G401 (cell line): Measurements from ENCODE around the gene SIGLEC5. TPM values are rescaled to one million over a fixed set of nuclear protein-coding genes. Genes with fewer than 3 reads are reported as not detected.
"Not testable (repeated sequence)": the region's sequence is repeated elsewhere in the genome, so short reads cannot be mapped to it uniquely, and the experiment has no call there.

Experiments
- DNase-seq: peaks from one replicate; pipeline ENCODE4 v3.0.0-alpha.2; 2015; ENCODE audit warnings: low spot score
- in situ Hi-C: cut with HindIII; loops from 2 replicates; pipeline ENCODE4 v1.10.0; 2016; ENCODE audit warnings: low sequenced_read_pairs, mixed read lengths
- total RNA-seq: library from RNA; depleted of rRNA; stranded (reverse); fragments of >200 nt; shearing (Covaris generic); gene quantifications from 2 replicates; pipeline ENCODE4 v1.2.3, GENCODE V29; 2014; rRNA removed

Gene SIGLEC5, protein sequence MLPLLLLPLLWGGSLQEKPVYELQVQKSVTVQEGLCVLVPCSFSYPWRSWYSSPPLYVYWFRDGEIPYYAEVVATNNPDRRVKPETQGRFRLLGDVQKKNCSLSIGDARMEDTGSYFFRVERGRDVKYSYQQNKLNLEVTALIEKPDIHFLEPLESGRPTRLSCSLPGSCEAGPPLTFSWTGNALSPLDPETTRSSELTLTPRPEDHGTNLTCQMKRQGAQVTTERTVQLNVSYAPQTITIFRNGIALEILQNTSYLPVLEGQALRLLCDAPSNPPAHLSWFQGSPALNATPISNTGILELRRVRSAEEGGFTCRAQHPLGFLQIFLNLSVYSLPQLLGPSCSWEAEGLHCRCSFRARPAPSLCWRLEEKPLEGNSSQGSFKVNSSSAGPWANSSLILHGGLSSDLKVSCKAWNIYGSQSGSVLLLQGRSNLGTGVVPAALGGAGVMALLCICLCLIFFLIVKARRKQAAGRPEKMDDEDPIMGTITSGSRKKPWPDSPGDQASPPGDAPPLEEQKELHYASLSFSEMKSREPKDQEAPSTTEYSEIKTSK
- total RNA-seq, result not detected in 2 replicates

DNA sequence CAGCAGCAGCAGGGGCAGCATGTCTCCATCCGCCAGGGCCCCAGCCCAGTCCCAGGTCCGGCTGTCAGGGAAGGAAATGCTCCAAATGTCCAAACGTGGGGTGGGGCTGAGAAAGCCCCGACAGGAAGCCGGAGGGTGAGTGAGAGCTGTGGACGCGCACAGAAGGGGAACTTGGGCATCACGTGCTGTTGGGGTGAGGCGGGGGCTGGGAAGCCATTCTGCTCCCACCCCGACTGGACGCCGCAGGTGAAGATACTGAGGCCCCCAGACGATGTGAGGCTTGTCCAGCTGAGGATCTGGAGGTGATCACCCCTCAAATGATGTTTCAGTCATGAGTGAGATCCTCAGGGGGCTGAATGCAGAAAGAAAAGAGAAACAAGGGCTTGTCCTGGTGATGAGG lies at the start of gene SIGLEC5:
TSS of gene SIGLEC5 (minus strand) at position 87 of the 400 bp plus-strand sequence. CDS start at position 21, 66 bp downstream.
- in situ Hi-C loops, DNase-seq: not testable (repeated sequence)

DNA sequence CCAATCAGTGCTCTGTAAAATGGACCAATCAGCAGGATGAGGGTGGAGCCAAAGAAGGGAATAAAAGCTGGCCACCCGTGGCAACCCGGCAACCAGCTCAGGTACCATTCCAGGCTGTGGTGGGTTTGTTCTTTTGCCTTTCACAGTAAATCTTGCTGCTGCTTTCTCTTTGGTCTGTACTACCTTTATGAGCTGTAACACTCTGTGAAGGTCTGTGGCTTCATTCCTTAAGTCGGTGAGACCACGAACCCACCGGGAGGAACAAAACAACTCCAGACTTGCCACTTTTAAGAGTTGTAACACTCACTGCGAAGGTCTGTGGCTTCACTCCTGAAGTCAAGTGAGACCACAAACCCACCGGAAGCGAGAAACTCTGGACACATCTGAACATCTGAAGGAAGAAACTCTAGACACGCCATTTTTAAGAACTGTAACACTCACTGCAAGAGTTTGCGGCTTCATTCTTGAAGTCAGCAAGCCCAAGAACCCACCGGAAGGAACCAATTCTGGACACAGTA lies 46.4 kb upstream of the SIGLEC5 start:
- in situ Hi-C loops, result no loop called here
- DNase-seq, result no peak

DNA sequence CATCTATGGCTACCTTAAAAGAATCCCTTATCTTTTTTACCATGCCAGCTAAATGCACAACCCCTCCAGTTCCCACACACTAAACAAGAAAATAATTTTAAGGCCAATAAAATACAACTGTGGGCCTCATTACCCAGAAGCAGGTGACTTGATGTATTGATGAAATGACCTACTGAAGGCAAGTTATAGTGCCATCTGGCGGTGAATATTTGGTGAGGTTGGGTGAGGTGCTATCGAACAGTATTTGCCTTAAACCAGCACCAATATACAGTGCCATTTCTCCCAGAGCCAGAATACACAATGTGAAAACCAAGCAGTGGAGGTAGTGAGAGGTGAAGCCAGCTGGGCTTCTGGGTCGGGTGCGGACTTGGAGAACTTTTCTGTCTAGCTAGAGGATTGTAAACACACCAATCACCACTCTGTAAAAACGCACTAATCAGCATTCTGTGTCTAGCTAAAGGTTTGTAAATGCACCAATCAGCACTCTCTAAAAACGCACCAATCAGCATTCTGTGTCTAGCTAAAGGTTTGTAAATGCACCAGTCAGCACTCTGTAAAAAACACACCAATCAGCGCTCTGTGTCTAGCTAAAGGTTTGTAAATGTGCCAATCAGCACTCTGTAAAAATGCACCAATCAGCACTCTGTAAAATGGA lies 45.8 kb upstream of the SIGLEC5 start:
- DNase-seq, in situ Hi-C loops: not testable (repeated sequence)

DNA sequence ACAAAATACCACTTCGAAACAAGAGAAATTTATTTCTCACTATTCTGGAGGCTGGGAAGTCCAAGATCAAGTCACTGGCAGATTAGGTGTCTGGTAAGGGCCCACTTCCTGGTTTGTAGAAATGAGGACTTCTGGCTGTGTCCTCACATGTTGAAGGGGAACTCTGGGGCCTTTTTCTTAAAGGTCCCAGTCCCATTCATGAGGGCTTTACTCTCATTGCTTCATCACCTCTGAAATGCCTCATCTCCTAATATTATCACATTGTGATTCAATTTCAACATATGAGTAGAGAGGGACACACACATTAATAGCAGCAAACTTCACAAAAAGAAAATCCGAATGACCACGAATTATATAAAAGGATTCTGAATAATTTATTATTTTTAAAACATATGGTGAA lies 38.0 kb upstream of the SIGLEC5 start:
- DNase-seq, result no peak
- in situ Hi-C loops, result no loop called here

DNA sequence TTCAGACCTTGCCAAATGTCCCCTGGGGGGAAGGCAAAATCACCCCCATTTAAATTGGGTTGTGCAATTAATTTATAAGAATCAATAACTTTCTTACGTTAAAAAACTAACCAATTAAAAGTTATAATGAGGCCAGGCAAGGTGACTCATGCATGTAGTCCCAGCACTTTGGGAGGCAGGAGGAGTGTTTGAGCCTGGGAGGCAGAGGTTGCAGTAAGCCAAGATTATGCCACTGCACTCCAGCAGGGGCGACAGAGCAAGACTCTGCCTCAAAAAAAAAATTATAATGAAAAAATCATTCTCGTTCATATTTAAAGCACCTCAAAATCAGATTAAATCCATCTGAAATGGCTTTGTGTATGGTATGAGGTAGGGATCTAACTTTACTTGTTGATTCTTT lies 34.8 kb upstream of the SIGLEC5 start:
- in situ Hi-C loops, result no loop called here

DNA sequence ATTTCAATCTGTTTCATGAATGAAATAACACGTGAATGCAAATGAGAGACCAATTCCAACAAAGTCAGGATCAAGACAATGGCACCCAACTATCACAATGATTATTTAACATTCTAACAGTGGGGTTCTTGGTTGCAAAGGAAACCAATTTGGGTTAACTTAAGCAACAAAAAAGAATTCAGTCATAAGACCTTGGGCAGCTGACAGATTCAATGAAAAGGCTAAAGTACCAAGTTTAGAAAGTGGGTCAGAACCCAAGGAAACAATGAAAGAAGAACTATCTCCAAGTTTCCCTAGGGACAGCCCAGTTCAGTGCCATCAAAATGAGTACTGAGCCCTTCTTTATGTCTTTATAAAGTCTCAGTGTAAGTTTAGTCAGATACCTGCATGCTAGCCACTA lies 33.9 kb upstream of the SIGLEC5 start:
- in situ Hi-C loops, result no loop called here
- DNase-seq, result peak; percentile 8

More for the DNA sequence above, 34.8 kb upstream of the SIGLEC5 start:
- no peak for DNase-seq

DNA sequence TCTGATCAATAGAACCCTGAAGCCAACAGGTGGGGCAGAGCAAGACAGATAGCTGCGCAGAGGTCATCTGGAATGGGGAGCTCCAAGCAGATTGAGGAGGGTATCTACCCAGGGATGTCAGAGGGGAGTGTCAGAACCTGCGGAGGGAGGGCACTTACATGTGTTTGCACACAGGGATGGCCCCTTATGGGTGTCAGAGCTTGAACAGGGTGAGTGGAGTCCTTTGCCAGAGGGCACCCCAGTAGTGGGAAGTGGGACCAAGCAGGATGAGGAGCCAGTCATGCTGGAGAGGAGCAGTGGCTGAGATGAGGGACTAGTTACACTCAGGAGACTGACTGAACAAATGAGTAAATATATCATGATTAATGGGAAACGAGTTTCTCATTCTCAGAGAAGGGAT lies 33.4 kb upstream of the SIGLEC5 start:
- no peak for DNase-seq
- in situ Hi-C loops, result no loop called here

DNA sequence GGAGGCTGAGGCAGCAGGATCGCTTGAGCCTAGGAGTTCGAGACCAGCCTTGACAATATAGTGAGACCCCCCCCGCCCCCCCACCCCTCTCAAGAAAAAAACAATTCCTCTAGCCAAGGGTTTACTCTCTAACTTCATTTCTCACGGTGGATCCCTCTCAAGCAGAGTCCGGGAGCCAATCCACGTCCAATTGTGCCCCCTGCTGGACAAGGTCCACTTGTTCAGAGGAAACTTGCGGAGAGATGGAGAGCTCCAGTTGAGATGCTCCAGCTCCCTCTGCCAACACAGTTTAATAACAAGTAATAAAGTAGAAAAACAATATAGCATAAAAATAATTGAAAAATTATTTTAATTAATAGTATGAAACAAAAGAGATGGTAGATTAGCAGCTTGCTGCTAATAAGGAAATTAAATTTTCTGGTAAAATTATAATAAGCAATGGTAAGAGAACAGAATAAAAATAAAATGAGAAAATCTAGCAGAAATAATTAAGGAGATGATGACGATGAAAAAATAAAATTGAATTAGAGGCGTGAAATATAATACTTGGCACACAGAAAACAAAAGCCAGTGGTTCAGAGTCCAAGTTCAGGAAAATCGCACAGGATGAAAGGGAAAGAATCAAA lies 30.9 kb upstream of the SIGLEC5 start:
- in situ Hi-C loops, result no loop called here
- peak; percentile 82 for DNase-seq

DNA sequence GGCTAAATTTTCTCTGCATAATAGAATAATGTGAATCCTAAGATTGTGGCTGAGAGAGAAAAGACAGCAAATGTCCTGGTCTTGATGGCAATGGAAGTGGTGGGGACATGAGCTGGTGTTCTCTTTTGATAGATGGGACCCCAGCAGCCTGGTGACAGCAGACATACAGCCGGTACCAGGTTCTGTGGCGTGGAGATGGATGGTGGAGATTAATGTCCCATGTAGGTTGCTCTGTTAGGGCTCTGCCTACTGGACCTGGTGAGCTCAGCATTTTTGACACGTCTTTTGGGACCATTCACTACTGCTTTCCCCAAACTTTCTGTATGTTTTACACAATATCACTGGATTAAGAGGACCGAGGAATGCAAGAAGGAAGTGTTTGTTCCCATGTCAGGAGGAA lies 24.6 kb upstream of the SIGLEC5 start:
- DNase-seq, result no peak
- in situ Hi-C loops, result no loop called here

DNA sequence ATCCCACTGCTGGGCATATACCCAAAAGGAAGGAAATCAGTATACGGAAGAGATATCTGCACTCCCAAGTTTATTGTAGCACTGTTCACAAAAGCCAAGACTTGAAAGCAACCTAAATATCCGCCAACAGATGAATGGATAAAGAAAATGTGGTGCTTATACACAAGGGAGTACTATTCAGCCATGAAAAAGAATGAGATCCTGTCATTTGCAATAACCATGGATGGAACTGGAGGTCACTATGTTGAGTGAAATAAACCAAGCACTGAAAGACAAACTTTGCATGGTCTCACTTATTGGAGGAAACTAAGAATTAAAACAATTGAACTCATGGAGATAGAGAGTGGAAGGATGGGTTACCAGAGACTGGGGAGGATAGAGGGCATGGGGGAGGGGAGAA lies 23.0 kb upstream of the SIGLEC5 start:
- DNase-seq, result no peak
- in situ Hi-C loops, result no loop called here

DNA sequence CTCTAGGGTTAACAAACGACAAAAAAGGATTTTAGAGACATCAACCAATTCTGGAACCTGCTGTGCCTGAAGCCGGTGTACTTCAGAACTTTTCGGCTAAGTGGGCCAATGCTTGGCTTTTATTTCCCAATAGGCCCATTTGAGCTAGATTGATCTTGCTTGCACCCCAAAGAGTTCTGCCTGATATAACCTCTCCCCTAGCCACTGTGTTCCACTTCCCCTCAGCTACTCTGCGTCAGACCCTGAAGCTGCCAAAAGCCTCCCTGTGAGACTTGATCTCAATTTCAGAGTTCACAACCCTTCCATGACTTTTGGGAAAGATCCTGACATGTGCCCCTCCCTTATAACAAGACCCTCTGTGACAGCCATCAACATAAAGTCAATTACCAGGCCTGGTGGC lies 22.1 kb upstream of the SIGLEC5 start:
- DNase-seq, result no peak
- in situ Hi-C loops, result no loop called here

DNA sequence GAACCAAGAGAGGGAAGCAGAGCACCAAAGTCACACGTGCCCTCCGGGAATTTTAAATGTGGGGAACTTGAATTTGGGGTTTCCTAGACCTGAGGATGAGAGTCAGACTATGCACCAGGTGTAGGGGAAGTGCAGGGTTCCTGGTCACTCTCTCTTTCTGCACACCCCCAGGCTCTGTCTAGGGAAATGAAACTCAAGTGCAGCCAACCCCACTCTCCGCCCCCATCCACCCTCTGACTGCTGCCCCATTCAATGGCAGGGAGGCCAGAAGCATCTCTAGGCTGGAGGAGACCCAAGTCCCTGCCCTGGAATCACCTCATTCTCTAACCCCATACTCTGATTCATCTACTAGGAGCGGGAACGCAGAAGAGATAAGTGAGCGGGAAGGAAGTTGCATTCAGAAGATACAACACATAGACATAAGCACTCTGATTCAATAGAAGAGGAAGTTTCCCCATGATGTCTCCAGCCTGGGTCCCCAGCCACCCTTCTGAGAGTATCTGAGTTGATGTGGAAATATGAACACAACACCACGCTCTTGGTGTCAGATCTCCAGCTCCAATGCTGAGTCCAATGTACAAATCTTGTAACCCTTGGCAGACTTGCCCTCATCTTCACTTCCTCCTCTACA lies 21.1 kb upstream of the SIGLEC5 start:
- in situ Hi-C loops, result no loop called here
- DNase-seq, result no peak

DNA sequence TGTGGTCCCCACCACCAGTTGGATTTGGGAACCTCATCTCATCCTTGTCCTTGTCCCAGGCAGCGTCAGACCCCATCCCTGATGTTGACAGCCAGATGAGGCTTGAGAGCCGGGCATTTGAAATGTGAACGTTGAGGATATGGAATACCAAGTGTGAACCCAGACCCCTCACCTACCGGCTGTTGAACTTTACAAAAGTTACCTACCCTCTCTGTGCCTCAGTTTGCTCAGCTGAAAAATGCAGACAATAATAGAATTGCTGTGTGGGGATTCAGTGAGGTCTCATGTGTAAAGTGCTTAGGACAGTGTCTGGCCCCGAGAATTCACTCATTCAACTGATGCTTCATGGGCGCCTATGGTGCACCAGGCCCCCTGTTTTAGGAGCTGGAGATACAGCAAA lies 17.1 kb upstream of the SIGLEC5 start:
- in situ Hi-C loops, result no loop called here

DNA sequence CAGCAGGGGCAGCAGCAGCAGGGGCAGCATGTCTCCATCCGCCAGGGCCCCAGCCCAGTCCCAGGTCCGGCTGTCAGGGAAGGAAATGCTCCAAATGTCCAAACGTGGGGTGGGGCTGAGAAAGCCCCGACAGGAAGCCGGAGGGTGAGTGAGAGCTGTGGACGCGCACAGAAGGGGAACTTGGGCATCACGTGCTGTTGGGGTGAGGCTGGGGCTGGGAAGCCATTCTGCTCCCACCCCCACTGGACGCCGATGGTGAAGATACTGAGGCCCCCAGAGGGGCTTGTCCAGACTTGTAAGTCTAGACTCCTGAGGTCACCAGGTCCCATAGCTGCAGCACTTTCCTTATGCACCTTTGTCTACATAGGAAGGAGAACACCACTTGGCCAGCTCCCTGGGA lies 16.5 kb upstream of the SIGLEC5 start, which contains the start of gene SIGLEC14:
TSS of gene SIGLEC14 (minus strand) at position 96 of the 400 bp plus-strand sequence. CDS start at position 30, 66 bp downstream.
- in situ Hi-C loops, DNase-seq: not testable (repeated sequence)

More for the DNA sequence above, 17.1 kb upstream of the SIGLEC5 start:
- no peak for DNase-seq

DNA sequence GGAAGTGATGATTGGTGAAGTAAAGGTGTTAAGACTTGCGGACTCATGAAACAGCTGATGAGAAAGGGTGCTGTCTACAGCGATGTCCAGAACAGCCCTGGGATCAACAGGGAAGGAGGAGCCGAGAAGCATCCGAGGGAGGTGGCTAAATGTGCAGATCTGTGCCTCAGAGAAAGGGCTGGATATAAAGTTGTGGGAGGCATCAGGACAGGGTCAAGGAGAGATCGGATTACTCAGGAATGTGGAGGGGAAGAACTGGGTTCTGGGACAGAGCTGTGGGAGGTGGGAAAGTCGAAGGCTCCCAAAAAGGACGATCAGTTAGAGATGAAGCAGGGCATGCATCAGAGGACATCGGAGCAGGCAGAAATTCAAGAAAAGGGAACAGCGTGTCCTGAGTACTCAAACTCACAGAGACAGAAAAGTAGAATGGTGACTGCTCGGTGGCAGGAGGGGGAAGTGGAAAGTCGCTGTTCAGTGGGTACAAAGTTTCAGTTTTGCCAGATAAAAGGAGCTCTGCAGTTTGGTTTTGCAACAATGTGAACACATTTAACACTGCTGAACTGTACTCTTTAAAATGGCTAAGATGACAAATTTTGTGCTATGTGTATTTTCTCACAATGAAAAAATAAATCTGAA lies 14.6 kb upstream of the SIGLEC5 start:
- in situ Hi-C loops, result no loop called here

DNA sequence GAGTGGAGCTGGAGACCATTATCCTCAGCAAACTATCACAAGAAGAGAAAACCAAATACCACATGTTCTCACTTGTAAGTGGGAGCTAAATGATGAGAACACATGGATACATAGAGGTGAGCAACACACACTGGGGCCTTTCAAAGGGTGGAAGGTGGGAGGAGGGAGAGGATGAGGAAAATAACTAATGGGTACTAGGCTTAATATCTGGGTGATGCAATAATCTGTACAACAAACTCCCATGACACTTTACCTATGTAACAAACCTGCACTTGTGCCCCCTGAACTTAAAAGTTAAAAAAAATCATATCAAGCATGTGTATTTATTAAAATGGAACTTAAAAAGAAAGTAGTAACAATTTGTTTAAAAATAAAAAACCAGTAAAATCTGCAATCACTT lies 11.4 kb upstream of the SIGLEC5 start:
- in situ Hi-C loops, result no loop called here

More for the DNA sequence above, 14.6 kb upstream of the SIGLEC5 start:
- DNase-seq, result no peak

DNA sequence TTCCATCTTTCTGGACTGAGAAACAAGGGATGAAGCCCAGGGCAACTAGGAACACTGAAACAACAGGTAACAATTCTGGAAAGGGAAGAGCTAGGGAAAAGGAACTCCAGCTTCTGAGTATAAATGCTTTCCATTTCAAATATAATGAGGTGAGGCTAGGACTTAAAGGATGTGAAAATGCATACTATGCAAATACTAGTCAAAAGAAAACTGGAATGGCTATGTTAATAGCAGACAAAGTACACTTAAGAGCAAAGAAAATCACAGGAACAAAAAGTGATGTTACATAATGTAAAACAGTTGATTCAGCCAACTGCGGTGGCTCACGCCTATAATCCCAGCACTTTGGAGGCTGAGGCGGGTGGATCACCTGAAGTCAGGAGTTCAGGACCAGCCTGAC lies 10.2 kb upstream of the SIGLEC5 start:
- no peak for DNase-seq
- in situ Hi-C loops, result no loop called here

More for the DNA sequence above, 11.4 kb upstream of the SIGLEC5 start:
- no peak for DNase-seq

DNA sequence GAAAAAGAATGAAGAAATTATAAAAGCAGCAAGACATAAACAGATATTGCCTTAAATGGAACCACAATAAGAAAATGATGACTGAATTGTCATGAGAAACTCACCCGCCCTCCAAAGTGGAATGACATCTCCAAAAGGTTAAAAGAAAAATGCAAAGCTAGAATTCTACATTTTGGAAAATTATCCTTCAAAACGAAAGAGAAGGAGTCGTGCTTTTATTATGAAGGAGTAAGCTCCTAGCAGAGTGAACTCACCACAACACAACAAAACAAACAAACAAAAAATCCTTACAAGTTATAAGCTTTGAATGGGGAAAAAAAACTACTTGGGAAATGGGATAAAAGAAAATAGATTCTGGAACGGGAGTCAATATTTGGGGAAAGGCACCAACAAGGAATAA lies 9.7 kb upstream of the SIGLEC5 start:
- in situ Hi-C loops, result no loop called here
- DNase-seq, result no peak
